Thyroid gland (tissue), 4 donors: ENCODE data around the gene GJD4. TPM values are rescaled to one million over a fixed set of nuclear protein-coding genes. Genes with fewer than 3 reads are reported as not detected.

Source experiments
- DNase-seq, 2 donors: peaks; one replicate each; pipeline ENCODE4 v3.0.0-alpha.2; 2019
- H3K27ac ChIP-seq, 3 donors: fragments of 200-600 bp; sonication (generic); 1 replicate in 2 of 3; 2 replicates in 1 of 3; pipeline ENCODE4 v1.5.1; 2016 to 2019; ENCODE audit warnings: mild to moderate bottlenecking in 1 of 3, moderate library complexity in 1 of 3
- H3K27me3 ChIP-seq: fragments of 200-600 bp; sonication (generic); one replicate; pipeline ENCODE4 v1.5.1; 2019
- H3K36me3 ChIP-seq, 2 donors: fragments of 200-600 bp; sonication (generic); one replicate each; pipeline ENCODE4 v1.5.1; 2016 to 2019
- H3K4me1 ChIP-seq, 2 donors: fragments of 200-600 bp; sonication (generic); one replicate each; pipeline ENCODE4 v1.5.1; 2017 to 2019
- H3K4me3 ChIP-seq, 3 donors: fragments of 200-600 bp; sonication (generic); replicated peaks in 1 of 3; 1 replicate in 2 of 3; 2 replicates in 1 of 3; pipeline ENCODE4 v1.5.1; 2016; ENCODE audit warnings: mild to moderate bottlenecking in 1 of 3
- H3K9me3 ChIP-seq: fragments of 200-600 bp; sonication (generic); one replicate; pipeline ENCODE4 v1.5.1; 2017
- POLR2A ChIP-seq, 2 donors: fragments of 450-650 bp; IDR thresholded peaks; one replicate each; pipeline ENCODE4 v1.6.1; 2017; ENCODE audit warnings: antibody characterized with exemption in 2 of 2, mild to moderate bottlenecking in 2 of 2, moderate library complexity in 1 of 2
- WGBS, 2 donors: methylation state at CpG; one replicate each; pipeline ENCODE4 v1.1.5; 2017; 5-methylcytosine and 5-hydroxymethylcytosine counted together
- intact Hi-C: fragments of 100-400 bp; cut with DNase I; formaldehyde crosslinking; loops from one replicate; pipeline ENCODE4 v1.15.1; 2023
- total RNA-seq, 4 donors: library from RNA; depleted of rRNA; stranded (reverse); fragments of >200 nt; gene quantifications; one replicate each; pipeline ENCODE4 v1.2.3, GENCODE V29; 2016
- TF ChIP-seq, protein P1 (sequence below), 6 experiments: fragments of 200-600 bp in 3 of 6; fragments of 450-650 bp in 3 of 6; sonication (generic) in 3 of 6; IDR thresholded peaks; one replicate each; pipeline ENCODE4 v1.5.1; 2016 to 2019; ENCODE audit warnings: antibody characterized with exemption in 6 of 6, mild to moderate bottlenecking in 2 of 6, inconsistent platforms in 1 of 6, moderate library complexity in 1 of 6

Gene GJD4
- total RNA-seq, 4 donors from 2014 or later: not detected

GRCh38 chr10:35614312-35614711, 9.2 kb downstream of the GJD4 start:
- intact Hi-C loops: no loop called here
- Histone ChIP-seq H3K27ac (no peak overlapping the region), H3K9me3 (no peaks in the 10 kb centered on the region), H3K4me1 (no peaks in the 10 kb centered on the region), H3K4me3 (no peak overlapping the region), H3K36me3 (no peaks in the 10 kb centered on the region), H3K27me3 (no peaks in the 10 kb centered on the region)
- no peak for DNase-seq
- TF ChIP-seq POLR2A (IDR thresholded peaks at IDR 0.05): no peak
- WGBS, 2 donors: 48 to 66% methylated on average over 5 of the region's 5 CpGs

- no peaks in the 10 kb centered on the region for H3K9me3 ChIP-seq
- H3K36me3 ChIP-seq: no peaks in the 10 kb centered on the region
- DNase-seq: no peak
- H3K4me3 ChIP-seq: no peak overlapping the region
- no peak overlapping the region for H3K27ac ChIP-seq
- intact Hi-C loops: no loop called here
- no peaks in the 10 kb centered on the region for H3K4me1 ChIP-seq
- H3K27me3 ChIP-seq: no peaks in the 10 kb centered on the region
- TF ChIP-seq POLR2A (IDR thresholded peaks at IDR 0.05): no peak
- TF ChIP-seq, protein P1, sequence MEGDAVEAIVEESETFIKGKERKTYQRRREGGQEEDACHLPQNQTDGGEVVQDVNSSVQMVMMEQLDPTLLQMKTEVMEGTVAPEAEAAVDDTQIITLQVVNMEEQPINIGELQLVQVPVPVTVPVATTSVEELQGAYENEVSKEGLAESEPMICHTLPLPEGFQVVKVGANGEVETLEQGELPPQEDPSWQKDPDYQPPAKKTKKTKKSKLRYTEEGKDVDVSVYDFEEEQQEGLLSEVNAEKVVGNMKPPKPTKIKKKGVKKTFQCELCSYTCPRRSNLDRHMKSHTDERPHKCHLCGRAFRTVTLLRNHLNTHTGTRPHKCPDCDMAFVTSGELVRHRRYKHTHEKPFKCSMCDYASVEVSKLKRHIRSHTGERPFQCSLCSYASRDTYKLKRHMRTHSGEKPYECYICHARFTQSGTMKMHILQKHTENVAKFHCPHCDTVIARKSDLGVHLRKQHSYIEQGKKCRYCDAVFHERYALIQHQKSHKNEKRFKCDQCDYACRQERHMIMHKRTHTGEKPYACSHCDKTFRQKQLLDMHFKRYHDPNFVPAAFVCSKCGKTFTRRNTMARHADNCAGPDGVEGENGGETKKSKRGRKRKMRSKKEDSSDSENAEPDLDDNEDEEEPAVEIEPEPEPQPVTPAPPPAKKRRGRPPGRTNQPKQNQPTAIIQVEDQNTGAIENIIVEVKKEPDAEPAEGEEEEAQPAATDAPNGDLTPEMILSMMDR (IDR thresholded peaks at IDR 0.05): no peak
- 87 to 88% methylated on average over 6 of the region's 6 CpGs for WGBS, 2 donors
Observed at GRCh38 chr10:35626971-35627507, 21.9 kb downstream of the GJD4 start.

- Histone ChIP-seq H3K27me3 (no peaks in the 10 kb centered on the region), H3K36me3 (no peaks in the 10 kb centered on the region), H3K4me3 (no peak overlapping the region), H3K4me1 (peaks cover 9 to 13% of the 10 kb centered on the region in 2 donors), H3K9me3 (no peaks in the 10 kb centered on the region), H3K27ac (no peak overlapping the region)
- DNase-seq: no peak
- WGBS, 2 donors: 91 to 100% methylated on average over 1 of the region's 1 CpG
- no peak for TF ChIP-seq POLR2A (IDR thresholded peaks at IDR 0.05)
- TF ChIP-seq, protein P1 (IDR thresholded peaks at IDR 0.05): no peak
- intact Hi-C loops: loop anchor here (10.0 kb wide), 2 partner anchors 1093 to 1253 kb away; no protein-coding TSS in a partner anchor
Observed at GRCh38 chr10:35631404-35631803, 26.3 kb downstream of the GJD4 start.

DNA sequence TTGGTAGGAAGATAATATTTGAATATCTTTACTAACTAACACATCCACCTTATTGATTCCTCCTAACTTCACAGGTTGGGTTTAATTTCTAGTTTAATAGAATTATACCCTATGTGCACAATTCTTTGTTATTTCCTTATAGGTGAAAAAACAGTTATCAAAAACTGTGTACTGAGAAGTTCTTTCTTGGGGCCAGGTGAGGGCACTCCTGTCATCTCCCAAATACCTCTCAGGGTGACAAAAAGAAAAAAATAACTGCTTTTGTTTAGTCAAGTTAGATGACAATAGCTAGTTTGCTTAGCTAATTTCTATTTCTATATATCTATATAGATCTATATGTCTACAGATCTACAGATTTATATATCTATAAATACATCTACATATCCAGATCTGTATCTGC, 26.9 kb downstream of the GJD4 start:
- DNase-seq: no peak
- Histone ChIP-seq H3K27me3 (no peaks in the 10 kb centered on the region), H3K4me3 (no peak overlapping the region), H3K4me1 (peaks cover 9 to 13% of the 10 kb centered on the region in 2 donors), H3K9me3 (no peaks in the 10 kb centered on the region), H3K36me3 (no peaks in the 10 kb centered on the region), H3K27ac (no peak overlapping the region)
- no peak for TF ChIP-seq POLR2A (IDR thresholded peaks at IDR 0.05)
- TF ChIP-seq, protein P1 (IDR thresholded peaks at IDR 0.05): peak in 2 of 6 experiments; percentile 12 to 19
- intact Hi-C loops: loop anchor here (10.0 kb wide), 2 partner anchors 1093 to 1253 kb away; no protein-coding TSS in a partner anchor

GRCh38 chr10:35633006-35633980, 28.2 kb downstream of the GJD4 start:
- H3K4me3 ChIP-seq: no peak overlapping the region
- H3K4me1 ChIP-seq: peaks cover 9 to 23% of the 10 kb centered on the region in 2 donors
- peak; percentile 65 to 73 for DNase-seq
- 36% methylated on average over 12 of the region's 12 CpGs for WGBS, 2 donors
- peak overlapping the region; percentile 34 to 50 (median 47) for H3K27ac ChIP-seq
- intact Hi-C loops: loop anchor here (10.0 kb wide), 2 partner anchors 1092 to 1252 kb away; no protein-coding TSS in a partner anchor
- H3K9me3 ChIP-seq: no peaks in the 10 kb centered on the region
- no peaks in the 10 kb centered on the region for H3K36me3 ChIP-seq
- H3K27me3 ChIP-seq: no peaks in the 10 kb centered on the region
- no peak for TF ChIP-seq POLR2A (IDR thresholded peaks at IDR 0.05)
- TF ChIP-seq, protein P1 (IDR thresholded peaks at IDR 0.05): no peak
